HG02938 (cell line): ENCODE data around the gene BACH2.
"Not testable (repeated sequence)": the region's sequence is repeated elsewhere in the genome, so short reads cannot be mapped to it uniquely, and the experiment has no call there.

Source experiments
- ATAC-seq: cut with Tn5 transposase; IDR thresholded peaks from one replicate; pipeline ENCODE4 v1.9.1; 2021; ENCODE audit warnings: mild to moderate bottlenecking, moderate library complexity; ENCODE audit not compliant: unreplicated experiment

Gene BACH2

GRCh38 chr6:90166155-90166924, 130.3 kb downstream of the BACH2 start:
- ATAC-seq = not testable (repeated sequence)

GRCh38 chr6:90162648-90163387, 133.8 kb downstream of the BACH2 start:
- no peak for ATAC-seq

DNA sequence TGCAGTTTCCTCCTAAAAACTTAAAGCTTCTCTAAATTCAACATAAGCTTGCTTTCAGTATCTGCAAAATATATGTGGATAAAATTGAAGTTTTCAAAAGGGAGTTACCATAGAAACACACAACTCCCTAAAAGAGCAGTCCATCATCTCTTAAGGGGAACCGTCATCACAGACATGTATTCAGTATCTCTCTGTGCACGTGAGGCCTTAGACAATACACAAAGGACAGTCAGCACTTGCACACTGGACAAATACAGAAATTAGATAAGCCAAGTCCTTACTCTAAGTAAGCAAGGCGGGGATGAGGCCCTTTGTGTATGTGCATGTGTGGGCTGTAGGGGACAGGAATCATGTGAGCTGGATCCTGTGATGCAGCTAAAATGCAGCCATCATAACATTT, 136.6 kb downstream of the BACH2 start:
- no peak for ATAC-seq

DNA sequence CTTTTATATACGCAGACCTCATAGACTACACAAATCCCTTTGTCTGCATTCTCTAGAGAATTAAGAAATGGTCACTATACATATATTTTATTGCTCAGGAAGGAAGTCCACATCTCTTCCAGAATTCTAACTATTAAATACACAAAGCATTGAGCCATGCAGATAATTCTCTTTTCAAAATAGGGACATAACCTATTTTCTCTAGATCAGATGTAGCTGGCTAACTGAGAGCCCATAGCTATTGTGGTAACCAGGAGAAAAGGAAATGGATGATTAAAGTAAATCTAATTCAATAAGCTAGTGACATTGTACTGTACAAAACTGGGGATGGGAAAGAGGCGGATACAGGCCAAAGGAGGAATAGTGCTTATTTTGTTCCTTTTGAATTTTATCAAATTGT, 137.2 kb downstream of the BACH2 start:
- ATAC-seq = no peak

DNA sequence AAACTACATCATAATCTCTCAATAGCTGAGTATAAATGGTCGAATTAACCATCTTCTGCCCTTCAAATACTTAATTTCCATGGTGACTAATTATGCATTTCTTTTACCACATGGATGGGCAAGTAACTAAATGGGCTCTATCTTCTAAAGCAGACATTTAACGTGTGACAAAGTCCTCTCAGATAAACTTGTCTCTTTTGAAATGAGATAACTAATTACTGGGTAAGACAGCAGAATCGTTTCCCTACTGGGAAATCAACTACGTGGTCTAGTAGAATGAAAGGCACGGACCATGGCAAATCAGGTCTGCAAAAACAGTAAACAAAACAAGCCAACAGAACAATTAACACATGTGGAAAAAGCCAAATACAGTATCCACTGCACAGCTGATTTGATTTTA, 137.7 kb downstream of the BACH2 start:
- ATAC-seq = no peak

DNA sequence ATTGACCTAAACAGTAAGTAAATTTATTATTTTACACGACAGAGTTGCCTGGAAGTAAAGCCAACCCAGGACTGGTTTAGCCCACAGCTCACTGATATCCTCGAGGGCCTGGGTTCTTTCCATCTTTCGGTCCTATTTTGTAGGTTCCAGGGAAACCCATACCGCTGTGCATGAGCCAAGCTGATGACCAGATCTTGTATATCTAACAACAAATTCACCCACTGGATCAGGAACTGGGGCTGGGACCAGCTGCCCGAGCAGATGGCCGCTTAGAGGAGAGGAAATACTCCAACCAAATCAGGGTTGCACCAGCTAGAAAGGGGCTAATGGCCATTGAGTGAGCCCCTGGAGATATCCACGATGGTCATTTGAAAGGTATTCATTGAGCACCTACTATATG, 139.2 kb downstream of the BACH2 start:
- ATAC-seq = no peak

- ATAC-seq = no peak
Observed at GRCh38 chr6:90156861-90157260, 139.8 kb downstream of the BACH2 start.

GRCh38 chr6:90154755-90155470, 141.7 kb downstream of the BACH2 start:
- no peak for ATAC-seq

DNA sequence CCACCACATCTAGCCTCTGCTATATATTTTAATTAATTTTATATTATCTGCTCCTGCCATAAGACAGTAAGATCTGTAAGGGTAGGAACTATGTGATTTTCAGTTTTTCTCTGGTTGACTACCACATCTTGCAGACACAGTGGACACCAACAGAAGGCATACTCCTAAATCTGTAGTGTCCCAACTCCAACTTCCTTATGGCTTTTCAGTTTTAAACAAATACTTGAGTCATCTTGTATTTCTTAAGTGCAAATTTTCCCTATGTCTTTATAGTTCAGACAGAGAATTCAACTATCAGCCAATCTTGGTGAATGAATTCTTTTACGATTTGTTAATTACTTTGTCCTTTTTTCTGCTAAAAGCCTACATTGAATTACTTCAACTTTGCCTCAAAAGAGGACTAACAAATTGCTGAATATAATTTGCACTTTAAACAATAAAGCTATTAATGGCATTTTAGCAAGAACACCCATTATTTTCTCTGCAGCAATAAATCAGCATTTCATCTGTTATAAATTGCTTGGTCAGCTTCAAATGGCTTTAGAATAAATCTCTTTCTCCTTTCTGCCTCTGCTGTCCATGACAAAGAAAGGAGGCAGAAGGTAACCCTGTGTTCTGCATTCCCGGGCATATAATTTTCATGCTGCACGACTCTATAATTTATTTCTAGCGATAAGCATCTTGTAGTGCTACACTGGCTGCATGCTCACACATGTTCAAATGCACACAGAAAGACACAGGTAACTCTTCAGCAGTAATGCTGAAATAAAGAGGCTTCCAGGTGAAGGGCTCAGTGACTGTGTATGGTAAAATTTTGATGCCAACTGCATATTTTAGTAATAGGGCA, 144.8 kb downstream of the BACH2 start:
- ATAC-seq = no peak

DNA sequence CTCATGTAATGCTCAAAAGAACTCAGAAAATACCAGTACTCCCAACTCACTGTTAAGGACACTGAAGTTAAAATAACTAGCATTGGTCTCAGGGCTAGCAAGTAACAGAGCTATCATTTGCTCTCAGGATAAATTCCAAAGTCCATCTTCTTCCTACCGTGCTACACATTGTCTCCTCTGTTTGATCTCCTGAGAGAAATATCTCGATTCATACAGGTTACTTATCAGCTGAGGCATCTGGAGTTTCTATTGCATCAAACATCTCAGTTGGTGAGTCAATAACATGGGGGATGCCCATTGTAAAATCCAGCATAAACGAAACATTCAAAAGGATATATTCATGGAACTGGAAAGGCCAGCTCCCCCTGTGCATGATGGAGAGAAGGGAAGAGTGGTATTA, 147.4 kb downstream of the BACH2 start:
- no peak for ATAC-seq

DNA sequence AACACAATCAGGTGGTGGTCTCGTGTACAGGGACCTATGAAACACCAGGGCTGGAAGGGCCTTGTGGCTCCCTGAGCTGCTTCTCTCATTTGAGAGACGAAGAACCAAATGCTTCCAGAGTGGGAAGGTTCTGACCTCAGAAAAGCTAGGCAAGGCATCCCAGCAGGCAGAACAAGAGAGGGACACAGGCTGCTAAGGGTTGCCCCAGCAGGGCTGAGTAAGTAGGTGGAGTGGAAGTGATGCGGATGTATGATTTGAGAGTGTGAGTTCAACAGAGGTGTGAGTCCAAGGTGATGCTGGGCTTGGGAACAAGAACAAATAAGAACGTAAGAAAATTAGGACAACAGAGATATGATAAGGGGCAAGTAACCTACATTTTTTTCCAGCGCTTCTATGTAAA, 147.8 kb downstream of the BACH2 start:
- ATAC-seq = no peak

GRCh38 chr6:90146921-90147649, 149.6 kb downstream of the BACH2 start:
- no peak for ATAC-seq

DNA sequence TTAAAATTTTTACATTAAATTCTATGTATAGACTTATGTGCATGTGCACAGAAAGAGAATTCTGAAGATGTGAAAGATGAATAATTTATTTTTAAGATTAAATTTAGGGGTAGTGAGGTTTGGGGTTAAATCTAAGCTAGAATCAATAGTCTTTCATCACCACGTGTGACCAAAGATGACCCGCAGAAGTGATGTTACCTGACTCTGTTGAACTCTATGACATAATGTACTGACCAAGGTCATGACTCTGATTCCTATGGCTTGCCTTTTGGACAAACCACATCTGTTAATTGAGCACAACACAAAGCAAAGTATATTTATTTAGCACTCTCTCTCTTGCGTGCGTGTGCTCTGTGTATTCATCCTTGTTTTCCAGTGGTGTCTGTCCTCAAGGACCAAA, 150.6 kb downstream of the BACH2 start:
- ATAC-seq = no peak

DNA sequence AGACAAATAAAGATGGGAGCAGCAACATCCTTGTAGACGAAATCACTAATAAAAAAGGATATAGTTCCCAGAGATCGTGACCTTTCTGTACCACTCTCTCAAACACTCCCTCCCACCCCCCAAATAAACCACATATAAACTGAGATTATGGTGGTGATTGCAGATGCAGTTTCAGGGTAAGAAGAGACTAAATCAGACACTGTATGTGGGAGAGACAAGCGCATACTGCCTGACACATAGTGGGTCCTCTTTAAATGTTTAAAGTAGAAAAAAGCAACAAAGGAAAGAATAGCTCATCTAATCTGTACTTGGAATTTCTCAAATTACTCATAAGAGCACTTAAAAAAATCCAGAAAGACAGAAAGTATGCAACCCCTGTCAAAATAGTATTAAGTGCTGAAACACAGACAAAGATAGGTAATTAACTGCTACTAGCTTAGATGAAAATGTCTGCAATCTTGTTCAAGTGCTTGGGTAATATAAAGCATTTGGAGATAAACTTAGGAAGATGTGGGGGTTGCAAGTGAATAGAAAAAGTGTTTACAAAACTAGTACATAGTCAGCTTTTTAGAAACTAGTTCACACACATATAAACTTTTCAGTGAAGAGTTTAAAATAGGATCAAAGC, 151.6 kb downstream of the BACH2 start:
- no peak for ATAC-seq

DNA sequence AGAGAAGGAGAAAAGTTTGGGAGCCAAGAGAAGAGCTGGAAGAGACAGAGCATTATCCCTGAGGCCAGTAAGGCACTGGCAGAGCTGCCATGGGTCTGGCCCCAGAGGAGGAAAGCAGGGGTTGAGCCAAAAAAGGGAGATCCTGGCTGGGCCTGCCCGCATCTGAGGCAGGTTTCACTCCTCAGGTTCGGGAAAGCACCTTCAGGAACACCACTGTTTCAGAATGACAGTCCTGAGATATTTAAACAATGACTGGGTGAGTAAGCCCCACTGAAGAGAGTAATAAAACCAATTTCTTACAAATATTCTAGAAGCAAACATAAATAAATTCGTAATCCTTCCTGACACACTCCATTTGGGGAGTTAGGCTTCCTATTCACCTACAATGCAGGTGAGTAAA, 152.2 kb downstream of the BACH2 start:
- ATAC-seq = peak; percentile 64

DNA sequence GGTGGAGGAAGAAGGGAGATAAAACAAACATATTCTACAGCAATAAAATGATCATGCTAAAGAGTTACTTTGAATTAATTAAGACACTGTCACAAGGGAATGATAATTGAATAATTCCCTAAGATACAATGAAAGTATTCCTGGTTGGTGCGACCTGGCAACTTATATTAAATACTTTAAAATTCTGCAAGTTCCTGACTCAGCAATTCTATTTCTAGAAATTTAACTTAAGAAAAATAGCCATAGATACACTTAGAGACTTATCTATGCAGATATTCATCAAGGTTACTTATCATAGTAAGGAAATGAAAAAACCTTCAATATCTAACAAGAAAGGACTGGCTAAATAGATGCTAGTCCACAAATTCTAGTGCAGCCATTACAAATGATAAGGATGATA, 156.0 kb downstream of the BACH2 start:
- no peak for ATAC-seq

DNA sequence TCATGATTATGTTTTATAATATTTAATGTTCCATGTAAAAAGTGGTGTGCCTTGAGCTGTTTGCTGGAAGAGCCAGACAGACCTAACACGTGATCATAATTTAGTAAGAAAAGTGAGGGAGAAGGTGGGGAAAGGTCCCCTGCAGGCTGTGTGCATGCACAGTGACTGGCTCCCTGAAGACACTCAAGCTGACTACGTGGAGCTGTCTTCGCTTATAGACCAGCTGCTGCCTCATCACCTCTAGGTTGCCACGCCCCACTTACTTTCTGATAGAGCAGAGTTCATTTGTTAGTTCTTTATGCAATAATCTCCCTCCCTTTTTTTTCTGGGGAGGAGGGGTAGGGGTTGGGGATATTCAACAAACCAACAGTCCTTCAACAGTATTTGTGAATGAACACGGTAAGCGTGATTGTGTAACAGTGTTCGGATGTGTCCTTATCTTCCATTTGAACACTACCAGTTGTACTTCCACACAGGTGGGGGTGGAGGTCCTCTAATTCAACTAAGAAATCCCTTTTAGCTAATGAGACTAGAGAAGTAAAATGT, 157.3 kb downstream of the BACH2 start:
- ATAC-seq = no peak

DNA sequence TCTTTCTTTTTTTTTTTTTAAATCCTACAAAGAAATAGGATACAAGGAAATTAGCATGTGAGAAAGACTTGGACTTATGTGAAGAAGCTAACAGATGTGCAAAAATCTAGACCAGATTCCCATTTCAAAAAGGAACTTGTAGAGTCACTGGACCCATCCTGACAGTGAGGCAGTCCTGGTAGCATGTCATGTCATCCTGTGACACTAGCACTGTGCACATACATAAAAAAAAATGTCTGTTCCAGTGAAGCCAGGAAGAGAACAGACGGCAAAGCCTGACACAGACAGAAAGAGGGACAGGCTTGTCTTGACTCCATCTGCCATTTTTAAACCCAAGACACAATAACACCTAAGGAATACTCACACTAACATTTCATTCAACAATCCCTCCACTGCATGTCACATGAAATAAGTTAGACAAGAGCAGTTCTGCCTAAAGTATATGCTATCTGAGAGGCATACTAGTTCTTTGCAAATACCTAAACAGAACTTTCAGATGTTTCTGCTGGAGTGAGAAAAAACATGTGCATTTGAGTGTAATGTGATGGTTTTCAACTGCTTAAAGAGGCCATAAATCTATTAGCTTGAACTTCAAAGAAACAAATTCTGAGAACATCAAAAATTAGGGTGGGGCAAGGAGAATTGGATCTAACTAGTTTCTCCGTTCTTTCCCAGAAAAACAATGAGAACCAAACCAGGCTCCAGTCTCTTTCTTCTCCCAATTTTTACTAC, 159.6 kb downstream of the BACH2 start:
- ATAC-seq = no peak

- ATAC-seq = no peak
Observed at GRCh38 chr6:90136176-90136575, 160.5 kb downstream of the BACH2 start.
